MCF 10A (cell line): ENCODE results near the gene LMF1. TPM values are rescaled to one million over a fixed set of nuclear protein-coding genes. Genes with fewer than 3 reads are reported as not detected.

Experiments
- BruUV-seq: library from RNA; stranded (reverse); fragments of 400-500 nt; replicated peaks from 2 replicates; lab custom pipeline; 2021; lab: Mats Ljungman, UMichigan
- CTCF ChIA-PET: fragments of 300-600 bp; sonication (Branson Sonifier 250); formaldehyde crosslinking; extraction: SDS; loops from one replicate; lab custom pipeline; 2021; ENCODE audit warnings: antibody characterized with exemption, inconsistent platforms; lab: Yijun Ruan, JAX
- POLR2A ChIA-PET: fragments of 300-600, 350-650 bp; sonication (Branson Sonifier 250); formaldehyde crosslinking; extraction: SDS; loops from one replicate; lab custom pipeline; 2020; ENCODE audit warnings: antibody characterized with exemption, inconsistent platforms; lab: Yijun Ruan, JAX
- DNase-seq: peaks from one replicate; pipeline ENCODE4 v3.0.0-alpha.2; 2018; ENCODE audit not compliant: unreplicated experiment
- H3K27ac Mint-ChIP-seq: one replicate; pipeline ENCODE4 v1.8.0; 2022; ENCODE audit warnings: mild to moderate bottlenecking, low read depth, mixed read lengths; ENCODE audit not compliant: unreplicated experiment
- H3K27me3 Mint-ChIP-seq: one replicate; pipeline ENCODE4 v1.8.0; 2022; ENCODE audit warnings: mixed read lengths; ENCODE audit not compliant: insufficient read depth, unreplicated experiment
- H3K36me3 Mint-ChIP-seq: one replicate; pipeline ENCODE4 v1.8.0; 2022; ENCODE audit warnings: mild to moderate bottlenecking, moderate library complexity, mixed read lengths; ENCODE audit not compliant: insufficient read depth, unreplicated experiment
- H3K4me1 Mint-ChIP-seq: one replicate; pipeline ENCODE4 v1.8.0; 2022; ENCODE audit warnings: mixed read lengths; ENCODE audit not compliant: insufficient read depth, unreplicated experiment
- H3K4me3 Mint-ChIP-seq: one replicate; pipeline ENCODE4 v1.8.0; 2022; ENCODE audit warnings: mild to moderate bottlenecking, moderate library complexity, mixed read lengths; ENCODE audit not compliant: unreplicated experiment
- H3K9me3 Mint-ChIP-seq: one replicate; pipeline ENCODE4 v1.8.0; 2022; ENCODE audit warnings: mixed read lengths; ENCODE audit not compliant: unreplicated experiment
- intact Hi-C: fragments of 100-400 bp; cut with micrococcal nuclease; formaldehyde crosslinking; loops from 2 replicates; pipeline ENCODE4 v1.14.1; 2022
- total RNA-seq: library from RNA; stranded (reverse); gene quantifications from 2 replicates; pipeline ENCODE4 v1.2.3, GENCODE V29; 2022
- TF ChIP-seq, protein P1 (sequence below): fragments of 200-600 bp; IDR thresholded peaks from one replicate; pipeline ENCODE4 v1.8.0; 2022; ENCODE audit warnings: antibody characterized with exemption, mild to moderate bottlenecking; ENCODE audit not compliant: unreplicated experiment

The LMF1 gene
- total RNA-seq, 1 experiment from 2014 or later = 9.9 TPM

DNA sequence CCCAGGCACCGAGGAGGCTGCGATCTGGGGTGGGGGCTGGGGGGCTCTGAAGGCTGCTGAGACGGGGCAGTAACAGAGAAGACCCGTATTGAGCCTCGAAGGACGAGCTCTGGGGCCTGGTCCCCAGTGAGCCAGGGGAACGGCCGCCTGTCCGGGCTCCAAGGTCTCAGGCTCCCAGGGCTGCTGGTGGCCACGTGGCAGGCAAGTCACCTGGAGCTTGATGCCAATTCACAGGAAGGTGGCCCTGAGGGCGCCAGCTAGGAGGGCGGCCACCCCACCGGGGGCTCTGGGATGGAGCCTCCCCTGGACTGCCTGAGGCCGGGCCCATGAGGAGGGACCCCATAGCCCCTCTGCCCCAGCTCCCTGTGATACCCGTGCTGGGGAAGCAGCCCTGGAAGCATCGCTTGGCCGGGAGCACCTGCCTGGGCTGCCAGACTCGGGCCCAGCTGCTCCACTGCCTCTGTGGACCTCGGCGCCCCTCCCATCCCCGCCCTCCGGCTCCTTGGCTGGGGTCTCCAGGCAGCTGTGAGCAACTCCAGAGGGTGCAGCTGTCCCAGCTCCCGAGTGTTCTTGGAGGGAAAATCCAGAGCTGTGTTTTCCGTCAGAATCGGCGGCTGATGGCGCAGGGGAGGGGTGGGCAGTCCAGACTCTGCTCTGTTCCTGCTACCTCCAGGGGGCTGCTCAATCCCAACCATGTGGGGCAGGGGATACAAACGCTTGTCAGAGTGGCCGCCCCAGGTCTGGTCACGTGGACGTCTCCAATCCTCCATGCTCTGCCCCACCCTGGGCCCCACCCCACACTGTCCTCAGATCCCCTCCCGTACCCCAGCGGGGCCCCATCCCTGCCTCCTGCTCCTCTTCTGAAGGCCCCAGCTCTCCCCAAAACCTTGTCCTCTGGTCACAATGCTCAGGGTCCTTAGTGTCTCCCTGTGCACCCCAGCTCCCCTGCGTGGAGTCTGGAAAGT, 103.1 kb downstream of the LMF1 start:
- TF ChIP-seq, protein P1, sequence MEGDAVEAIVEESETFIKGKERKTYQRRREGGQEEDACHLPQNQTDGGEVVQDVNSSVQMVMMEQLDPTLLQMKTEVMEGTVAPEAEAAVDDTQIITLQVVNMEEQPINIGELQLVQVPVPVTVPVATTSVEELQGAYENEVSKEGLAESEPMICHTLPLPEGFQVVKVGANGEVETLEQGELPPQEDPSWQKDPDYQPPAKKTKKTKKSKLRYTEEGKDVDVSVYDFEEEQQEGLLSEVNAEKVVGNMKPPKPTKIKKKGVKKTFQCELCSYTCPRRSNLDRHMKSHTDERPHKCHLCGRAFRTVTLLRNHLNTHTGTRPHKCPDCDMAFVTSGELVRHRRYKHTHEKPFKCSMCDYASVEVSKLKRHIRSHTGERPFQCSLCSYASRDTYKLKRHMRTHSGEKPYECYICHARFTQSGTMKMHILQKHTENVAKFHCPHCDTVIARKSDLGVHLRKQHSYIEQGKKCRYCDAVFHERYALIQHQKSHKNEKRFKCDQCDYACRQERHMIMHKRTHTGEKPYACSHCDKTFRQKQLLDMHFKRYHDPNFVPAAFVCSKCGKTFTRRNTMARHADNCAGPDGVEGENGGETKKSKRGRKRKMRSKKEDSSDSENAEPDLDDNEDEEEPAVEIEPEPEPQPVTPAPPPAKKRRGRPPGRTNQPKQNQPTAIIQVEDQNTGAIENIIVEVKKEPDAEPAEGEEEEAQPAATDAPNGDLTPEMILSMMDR = no peak
- H3K36me3 Mint-ChIP-seq = no peaks in the 10 kb centered on the region
- H3K27me3 Mint-ChIP-seq = peaks cover 18% of the 10 kb centered on the region
- BruUV-seq = no TSS peak
- ChIA-PET CTCF (no interaction called here), POLR2A (no interaction called here)
- H3K4me1 Mint-ChIP-seq = no peaks in the 10 kb centered on the region
- no peak overlapping the region for H3K4me3 Mint-ChIP-seq
- H3K9me3 Mint-ChIP-seq = no peaks in the 10 kb centered on the region
- no peak overlapping the region for H3K27ac Mint-ChIP-seq
- intact Hi-C loops = no loop called here
- DNase-seq = no peak

DNA sequence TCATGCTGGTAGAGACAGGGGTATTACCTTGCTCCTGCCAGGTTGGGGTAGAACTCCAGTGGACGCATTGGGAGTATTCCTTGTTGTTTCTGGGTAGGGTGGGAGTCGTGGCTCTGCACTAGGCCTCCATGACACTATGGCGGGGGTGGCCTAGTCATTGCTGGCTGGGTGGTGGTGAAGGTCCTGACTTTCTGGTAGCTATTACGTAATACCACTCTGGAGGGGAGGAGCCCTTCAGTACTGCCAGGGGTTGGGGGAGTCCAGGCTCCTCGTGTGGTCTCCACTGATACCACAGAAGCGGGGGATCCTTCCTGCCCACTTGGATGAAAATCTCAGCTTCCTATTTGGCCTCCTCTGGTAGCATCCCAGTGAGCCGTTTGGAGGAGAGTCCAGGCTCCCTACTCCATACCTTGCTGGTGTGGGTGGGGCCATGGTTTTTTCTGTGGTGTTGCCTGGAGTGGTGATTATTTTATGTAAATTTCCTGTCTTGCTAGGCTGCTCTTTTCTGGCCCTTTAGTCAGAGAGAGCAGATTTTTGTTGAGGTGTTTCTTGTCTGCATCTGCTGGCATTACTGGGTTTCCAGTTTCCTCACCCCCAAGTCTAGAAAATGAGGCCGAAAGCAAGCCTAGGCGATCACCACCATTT, 104.4 kb downstream of the LMF1 start:
- TF ChIP-seq, protein P1 = no peak
- Mint-ChIP-seq H3K27me3 (peaks cover 18% of the 10 kb centered on the region), H3K9me3 (no peaks in the 10 kb centered on the region), H3K4me1 (no peaks in the 10 kb centered on the region), H3K4me3 (no peak overlapping the region), H3K36me3 (no peaks in the 10 kb centered on the region), H3K27ac (no peak overlapping the region)
- no TSS peak for BruUV-seq
- intact Hi-C loops = no loop called here
- POLR2A ChIA-PET = no interaction called here
- CTCF ChIA-PET = no interaction called here
- no peak for DNase-seq

DNA sequence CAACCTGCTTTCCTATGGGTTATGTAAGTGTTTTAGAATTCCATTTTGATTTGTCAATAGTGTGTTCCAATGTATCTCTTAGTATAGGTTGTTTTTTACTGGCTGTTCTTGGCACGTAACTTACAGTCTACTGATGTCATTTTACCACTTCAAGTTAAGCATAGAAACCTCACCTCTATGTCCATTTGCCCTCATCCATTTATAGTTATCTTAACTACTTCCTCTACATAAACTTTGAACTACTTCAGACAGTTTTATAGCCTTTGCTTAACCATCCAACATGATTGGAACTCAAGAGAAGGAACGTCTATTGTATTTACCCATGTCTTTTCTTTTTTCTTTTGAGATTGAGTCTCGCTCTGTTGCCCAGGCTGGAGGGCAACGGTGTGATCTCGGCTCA, 105.8 kb downstream of the LMF1 start:
- H3K9me3 Mint-ChIP-seq = peaks cover 6% of the 10 kb centered on the region
- peaks cover 18% of the 10 kb centered on the region for H3K27me3 Mint-ChIP-seq
- H3K4me1 Mint-ChIP-seq = no peaks in the 10 kb centered on the region
- intact Hi-C loops = no loop called here
- POLR2A ChIA-PET = no interaction called here
- TF ChIP-seq, protein P1 = no peak
- no peak for DNase-seq
- BruUV-seq = no TSS peak
- H3K36me3 Mint-ChIP-seq = peaks cover 6% of the 10 kb centered on the region
- CTCF ChIA-PET = interaction anchor here (1.0 kb wide), 1 partner anchor 858 kb away, joined by 3 read pairs; no protein-coding TSS in a partner anchor
- no peak overlapping the region for H3K27ac Mint-ChIP-seq
- H3K4me3 Mint-ChIP-seq = no peak overlapping the region

DNA sequence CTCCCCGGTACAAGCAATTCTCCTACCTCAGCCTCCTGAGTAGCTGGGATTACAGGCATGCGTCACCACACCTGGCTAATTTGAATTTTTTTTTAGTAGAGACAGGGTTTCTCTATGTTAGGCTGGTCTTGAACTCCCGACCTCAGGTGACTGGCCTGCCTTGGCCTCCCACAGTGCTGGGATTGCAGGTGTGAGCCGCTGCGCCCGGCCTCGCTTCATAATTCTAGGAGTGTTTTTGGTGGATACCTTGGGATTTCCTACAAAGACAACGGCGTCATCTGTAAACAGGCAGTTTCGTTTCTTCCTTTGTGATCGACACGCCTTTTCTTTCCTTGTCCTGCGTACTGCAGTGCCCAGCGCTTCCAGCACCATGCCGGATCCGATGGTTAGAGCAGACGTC, 109.3 kb downstream of the LMF1 start:
- no peak for DNase-seq
- peaks cover 18% of the 10 kb centered on the region for H3K27me3 Mint-ChIP-seq
- no peaks in the 10 kb centered on the region for H3K4me1 Mint-ChIP-seq
- intact Hi-C loops = no loop called here
- POLR2A ChIA-PET = no interaction called here
- TF ChIP-seq, protein P1 = no peak
- CTCF ChIA-PET = interaction anchor here (0.6 kb wide), 1 partner anchor 45 kb away, joined by 4 read pairs; no protein-coding TSS in a partner anchor
- H3K27ac Mint-ChIP-seq = no peak overlapping the region
- H3K9me3 Mint-ChIP-seq = peaks cover 6% of the 10 kb centered on the region
- no peak overlapping the region for H3K4me3 Mint-ChIP-seq
- H3K36me3 Mint-ChIP-seq = peaks cover 6% of the 10 kb centered on the region
- BruUV-seq = no TSS peak
